Brain pericyte (primary cell): ENCODE measurements around the gene MDM2.
"Not testable (repeated sequence)": the region's sequence is repeated elsewhere in the genome, so short reads cannot be mapped to it uniquely, and the experiment has no call there.

ENCODE experiments used
- DNase-seq: peaks from one replicate; pipeline ENCODE4 v3.0.0-alpha.2; 2012; ENCODE audit warnings: low read depth, low spot score

Gene MDM2

DNA sequence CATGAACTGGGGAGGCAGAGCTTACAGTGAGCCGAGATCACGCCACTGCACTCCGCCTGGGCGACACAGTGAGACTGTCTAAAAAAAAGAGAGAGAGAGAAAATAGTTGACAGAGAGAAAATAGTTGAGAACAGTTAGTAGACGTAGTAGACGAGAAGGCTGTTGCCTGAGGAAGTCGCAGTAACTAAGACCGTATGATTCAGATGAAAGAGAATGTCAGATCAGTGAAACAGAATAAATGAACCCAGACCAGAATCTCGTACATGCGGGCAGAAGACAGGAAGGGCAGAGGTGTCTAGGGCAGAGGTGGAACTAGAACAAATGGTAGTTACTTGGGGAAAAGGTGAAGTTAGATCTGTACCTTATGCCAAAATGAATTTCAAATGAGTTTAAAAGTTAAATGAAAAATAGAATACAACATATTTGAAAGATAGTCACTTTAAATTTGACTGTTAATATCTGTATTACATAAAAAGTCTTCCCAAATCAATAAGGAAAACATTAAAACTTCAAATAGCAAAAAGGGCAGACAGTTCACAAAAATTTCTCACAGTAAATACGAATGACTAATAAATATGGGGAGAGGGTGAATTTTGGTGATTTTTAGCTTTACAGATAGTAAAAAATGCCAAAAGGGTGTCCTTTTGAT lies 17.7 kb downstream of the MDM2 start:
- DNase-seq: no peak

DNA sequence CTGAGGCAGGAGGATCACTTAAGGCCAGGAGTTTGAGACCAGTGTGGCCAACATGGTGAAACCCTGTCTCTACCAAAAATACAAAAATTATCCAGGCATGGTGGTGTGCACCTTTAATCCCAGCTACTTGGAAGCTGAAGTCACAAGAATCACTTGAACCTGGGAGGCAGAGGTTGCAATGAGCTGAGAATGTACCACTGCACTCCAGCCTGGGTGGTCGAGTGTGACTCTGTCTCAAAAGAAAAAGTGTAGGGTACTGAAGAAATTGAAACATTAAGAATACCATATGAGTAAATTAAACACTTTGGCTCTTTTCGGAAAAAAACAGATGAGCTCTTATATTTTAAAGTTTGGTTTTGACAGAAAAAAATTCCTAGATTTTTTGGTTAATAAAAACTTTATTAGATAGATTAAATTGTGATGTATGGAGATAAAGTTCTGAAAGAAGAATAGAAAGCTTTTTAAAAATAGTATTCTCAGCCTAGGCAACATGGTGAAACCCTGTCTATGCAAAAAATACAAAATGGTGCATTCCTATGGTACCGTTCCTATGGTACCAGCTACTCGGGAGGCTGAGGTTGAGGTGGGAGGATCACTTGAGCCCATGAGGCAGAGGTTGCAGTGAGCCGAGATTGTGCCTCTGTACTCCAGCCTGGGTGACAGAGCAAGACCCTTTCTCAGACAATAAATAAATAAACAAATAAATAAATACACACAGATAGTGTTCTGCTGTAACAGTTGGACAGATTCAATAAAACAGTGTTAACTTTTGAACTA lies 20.1 kb downstream of the MDM2 start:
- no peak for DNase-seq

DNA sequence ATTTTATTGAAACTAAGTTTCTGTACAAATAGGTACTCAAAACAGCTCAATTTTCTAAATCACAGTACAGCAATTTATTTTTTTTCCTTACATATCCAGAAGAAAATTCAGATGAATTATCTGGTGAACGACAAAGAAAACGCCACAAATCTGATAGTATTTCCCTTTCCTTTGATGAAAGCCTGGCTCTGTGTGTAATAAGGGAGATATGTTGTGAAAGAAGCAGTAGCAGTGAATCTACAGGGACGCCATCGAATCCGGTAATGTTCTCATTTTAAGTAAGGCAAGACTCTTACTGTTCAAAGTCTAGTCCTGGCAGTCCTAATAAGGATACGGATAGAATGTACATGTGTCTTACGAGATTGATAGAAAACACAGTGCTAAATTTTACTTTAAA lies 20.7 kb downstream of the MDM2 start:
- no peak for DNase-seq

DNA sequence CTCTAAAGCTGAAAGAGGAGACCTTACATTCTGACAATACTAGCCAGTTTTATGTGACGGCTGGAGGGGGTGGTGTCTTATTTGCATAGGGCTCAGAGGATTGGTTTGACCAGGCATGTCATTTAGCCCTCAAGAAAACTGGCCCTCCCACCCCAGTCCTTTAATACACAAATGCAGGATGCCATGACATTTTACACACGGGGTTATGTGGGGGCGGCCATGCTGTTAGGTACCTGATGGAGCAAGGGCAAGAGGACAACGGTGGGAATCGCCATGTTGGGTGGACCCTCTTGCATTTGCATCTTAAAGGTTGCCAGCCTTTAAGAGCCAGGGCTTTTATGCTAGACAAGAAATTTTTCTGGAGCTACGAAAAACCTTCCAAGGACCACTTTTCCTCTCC lies 23.3 kb downstream of the MDM2 start:
- DNase-seq: no peak

DNA sequence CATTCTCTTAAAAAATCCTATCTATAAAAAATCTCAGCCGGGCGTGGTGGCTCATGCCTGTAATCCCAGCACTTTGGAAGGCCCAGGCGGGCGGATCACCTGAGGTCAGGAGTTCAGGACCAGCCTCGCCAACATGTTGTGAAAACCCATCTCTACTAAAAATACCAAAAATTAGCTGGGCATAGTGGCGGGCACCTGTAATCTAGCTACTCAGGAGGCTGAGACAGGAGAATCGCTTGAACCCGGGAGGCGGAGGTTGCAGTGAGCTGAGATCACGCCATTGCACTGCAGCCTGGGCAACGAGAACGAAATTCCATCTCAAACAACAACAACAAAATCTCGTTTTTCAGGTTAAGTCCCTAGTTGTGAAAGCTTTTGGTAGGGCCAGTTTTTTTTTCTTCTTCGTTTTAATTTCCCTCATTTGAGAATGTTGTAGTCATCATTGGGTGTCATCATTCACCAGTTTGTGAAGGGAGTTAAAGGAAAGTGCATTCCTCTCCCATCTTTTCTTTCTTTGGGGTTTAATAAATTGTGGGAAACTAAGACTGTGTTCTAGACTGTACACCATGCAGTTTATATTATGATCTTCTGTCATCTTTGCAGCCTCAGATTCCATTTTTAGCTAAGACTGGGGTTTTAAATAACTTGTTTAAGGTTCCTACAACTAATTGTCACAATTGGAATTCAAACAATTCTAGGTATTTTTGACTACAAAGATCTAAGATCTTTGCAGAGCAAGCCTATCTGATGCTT lies 23.9 kb downstream of the MDM2 start:
- no peak for DNase-seq

DNA sequence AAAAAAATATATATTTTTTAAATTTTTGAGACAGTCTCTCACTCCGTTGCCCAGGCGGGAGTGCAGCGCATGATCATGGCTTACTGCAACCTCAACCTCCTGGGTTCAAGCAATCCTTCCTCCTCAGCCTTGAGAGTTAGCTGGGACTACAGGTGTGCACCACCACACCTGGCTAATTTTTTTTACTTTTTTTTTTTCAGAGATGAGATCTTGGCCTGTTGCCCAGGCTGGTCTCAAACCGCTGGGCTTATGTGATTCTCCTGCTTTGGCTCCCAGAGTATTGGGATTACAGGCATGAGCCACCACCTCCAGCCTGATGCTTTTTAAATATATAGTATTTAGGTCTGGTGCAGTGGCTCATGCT lies 24.5 kb downstream of the MDM2 start:
- DNase-seq: no peak

DNA sequence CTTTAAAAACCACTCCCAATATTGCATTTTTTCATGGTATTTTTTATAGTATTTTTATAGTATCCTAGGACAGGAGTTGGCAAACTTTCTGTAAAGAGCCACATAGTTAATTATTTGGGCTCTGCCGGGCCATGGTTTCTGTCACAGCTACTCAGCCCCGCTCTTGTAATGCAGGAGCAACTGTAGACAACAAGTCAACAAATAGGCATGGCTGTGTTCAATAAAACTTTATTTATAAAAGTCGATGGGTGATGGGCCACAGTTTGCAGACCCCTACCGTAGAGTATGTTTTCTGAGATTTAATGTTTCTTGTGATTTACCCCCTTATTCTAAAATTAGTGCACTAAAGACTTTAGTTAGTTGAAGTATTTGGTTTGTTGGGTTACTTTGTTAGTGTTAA lies 25.5 kb downstream of the MDM2 start:
- no peak for DNase-seq

DNA sequence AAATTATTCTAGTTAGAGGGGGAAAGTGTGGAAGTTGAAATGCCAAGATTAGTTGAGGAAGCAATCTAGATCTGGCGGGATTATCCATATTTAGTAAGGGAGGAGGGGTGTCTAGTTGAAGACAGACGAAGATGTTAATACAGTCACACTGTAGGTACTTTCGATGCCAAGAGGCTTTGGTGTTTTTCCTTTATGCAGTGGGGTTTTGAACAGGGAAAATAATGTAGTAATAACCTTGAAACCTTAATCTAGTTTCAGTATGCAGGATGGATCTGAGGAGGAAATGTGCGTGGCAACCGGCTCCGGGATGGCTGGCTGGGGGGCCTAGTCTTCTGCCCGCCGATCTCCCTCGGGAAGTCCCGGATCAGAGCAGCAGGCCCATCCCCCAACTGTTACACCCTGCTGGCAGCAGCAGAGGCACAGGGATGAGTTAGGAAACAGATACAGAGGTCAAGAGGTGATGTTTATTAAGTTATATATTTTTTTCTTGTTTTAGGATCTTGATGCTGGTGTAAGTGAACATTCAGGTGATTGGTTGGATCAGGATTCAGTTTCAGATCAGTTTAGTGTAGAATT lies 27.4 kb downstream of the MDM2 start:
- DNase-seq: no peak

DNA sequence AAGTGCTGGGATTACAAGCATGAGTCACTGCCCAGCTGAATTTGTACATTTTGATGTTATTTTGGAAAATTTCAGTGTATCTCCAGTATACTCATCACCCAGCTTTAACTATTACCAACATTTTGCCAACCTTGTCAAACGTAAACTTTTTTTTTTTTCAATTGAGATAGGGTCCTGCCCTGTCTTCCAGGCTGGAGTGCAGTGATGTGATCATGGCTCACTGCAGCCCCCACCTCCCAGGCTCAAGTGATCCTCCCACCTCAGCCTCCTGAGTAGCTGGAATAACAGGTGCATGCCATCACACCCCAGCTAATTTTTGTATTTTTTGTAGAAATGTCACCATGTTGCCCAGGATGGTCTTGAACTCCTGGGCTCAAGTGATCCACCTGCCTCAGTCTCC lies 29.2 kb downstream of the MDM2 start:
- DNase-seq: no peak

DNA sequence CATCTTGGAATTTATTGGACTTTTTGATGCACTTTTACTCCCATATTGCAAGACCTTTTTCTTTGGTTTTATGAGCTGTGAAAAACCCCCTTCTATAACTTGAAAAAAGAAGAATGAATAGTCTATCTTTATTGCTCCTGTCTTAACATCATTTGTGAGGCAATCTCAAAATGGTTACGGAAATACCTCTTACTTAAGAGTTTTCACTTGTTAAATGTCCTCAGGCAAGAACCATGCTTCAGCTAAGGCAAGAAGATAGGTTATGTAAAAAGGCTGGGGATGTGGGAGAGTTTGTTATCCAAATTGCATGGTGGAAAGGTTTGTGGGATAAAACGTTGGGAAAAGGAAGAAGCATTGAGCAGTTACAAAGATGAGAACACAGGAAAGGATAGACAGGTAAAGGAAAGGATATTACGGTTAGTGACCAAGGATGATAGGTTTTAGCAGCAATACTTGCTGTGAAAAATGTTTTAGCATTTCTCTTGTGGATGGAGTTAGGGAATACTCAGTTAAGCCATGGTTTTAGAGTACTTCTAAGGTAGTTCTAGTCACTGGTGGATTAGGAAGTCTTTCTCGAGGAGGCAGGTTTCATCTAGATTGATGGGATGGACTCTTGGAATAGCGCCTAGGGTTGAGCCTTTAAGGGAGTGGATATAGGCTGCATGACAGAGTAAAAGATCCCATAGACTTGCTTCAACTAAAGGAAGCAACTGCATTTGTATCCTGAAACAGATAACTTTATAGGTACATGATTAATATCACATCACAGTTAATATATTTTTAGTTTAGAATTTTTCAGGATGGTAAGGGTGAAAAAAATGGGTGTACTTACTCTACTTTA lies 30.3 kb downstream of the MDM2 start:
- DNase-seq: no peak

DNA sequence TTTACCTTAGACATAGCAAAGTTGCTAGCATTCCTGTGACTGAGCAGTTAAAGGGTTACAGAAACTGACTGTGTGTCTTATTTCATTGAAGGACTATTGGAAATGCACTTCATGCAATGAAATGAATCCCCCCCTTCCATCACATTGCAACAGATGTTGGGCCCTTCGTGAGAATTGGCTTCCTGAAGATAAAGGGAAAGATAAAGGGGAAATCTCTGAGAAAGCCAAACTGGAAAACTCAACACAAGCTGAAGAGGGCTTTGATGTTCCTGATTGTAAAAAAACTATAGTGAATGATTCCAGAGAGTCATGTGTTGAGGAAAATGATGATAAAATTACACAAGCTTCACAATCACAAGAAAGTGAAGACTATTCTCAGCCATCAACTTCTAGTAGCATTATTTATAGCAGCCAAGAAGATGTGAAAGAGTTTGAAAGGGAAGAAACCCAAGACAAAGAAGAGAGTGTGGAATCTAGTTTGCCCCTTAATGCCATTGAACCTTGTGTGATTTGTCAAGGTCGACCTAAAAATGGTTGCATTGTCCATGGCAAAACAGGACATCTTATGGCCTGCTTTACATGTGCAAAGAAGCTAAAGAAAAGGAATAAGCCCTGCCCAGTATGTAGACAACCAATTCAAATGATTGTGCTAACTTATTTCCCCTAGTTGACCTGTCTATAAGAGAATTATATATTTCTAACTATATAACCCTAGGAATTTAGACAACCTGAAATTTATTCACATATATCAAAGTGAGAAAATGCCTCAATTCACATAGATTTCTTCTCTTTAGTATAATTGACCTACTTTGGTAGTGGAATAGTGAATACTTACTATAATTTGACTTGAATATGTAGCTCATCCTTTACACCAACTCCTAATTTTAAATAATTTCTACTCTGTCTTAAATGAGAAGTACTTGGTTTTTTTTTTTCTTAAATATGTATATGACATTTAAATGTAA lies 31.5 kb downstream of the MDM2 start:
- DNase-seq: no peak

DNA sequence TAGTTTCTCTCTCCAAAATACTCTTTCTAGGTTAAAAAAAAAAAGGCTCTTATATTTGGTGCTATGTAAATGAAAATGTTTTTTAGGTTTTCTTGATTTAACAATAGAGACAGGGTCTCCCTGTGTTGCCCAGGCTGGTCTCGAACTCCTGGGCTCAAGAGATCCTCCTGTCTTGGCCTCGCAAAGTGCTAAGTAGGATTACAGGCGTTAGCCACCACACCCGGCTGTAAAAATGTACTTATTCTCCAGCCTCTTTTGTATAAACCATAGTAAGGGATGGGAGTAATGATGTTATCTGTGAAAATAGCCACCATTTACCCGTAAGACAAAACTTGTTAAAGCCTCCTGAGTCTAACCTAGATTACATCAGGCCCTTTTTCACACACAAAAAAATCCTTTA lies 33.2 kb downstream of the MDM2 start:
- DNase-seq: not testable (repeated sequence)

DNA sequence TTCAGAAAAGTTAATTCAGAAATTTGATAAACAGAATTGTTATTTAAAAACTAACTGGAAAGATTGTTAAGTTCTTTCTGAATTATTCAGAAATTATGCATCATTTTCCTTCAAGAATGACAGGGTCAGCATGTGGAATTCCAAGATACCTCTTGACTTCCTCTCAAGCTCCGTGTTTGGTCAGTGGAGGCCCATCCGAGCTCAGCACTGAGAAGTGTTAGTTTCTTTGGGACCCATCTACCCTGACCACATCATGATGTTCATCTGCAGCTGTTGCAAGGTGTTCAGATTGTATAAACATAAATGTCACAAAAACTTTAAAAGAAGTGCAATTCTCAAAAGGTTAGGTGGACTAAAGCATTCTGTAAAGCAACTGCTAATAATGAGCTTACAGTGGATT lies 33.7 kb downstream of the MDM2 start:
- DNase-seq: no peak

DNA sequence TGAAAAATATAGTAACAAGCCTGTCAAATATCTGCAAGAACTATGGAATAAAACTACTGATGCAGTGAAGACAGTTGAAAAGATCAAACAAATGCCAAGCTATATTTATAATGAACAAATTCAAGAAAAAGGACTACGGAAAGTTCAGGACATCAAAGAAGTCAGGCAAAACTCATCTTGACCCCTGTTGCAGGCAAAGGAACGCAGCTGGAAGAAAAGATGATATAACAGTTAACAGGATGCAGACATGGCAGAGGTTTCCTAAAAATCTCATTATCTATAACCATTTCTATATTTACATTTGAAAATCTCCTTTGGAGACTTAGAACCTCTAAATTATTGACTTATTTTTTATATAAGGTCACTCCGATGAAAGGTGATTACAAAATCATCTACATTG lies 34.1 kb downstream of the MDM2 start:
- DNase-seq: no peak

DNA sequence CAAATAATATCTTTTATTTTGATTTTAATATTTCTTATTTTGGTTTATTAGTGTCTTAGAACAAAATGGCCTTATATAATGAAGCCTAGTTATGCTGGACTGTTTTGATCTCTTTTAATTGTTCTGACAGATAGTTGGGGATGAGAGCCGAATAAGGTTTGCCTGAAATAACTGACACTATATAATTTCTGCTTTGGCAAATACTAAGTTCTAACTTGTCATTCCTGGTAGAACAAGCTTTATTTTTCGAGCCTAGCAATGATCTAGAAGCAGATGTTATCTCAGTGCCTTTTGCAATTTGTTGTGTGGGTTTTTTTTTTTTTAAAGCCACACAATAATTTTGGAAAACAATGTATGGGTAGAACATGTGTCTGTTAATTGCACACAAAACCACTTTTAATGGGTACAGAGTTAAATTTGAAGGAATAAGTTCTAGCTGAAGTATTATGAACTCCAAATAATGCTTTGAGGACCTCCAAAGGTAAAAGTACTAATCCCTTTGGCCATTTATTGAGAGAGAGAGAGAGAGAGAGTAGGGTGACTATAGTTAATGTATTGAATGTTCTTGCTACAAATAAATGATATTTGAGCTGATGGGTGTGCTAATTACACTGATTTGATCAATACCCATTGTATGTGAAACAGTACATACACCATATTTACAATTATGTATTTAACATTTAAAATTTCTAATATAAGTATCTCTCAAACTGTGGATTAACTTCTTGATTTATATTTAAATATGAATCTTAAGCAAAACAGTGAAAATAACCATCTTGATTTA lies 35.0 kb downstream of the MDM2 start:
- DNase-seq: no peak

DNA sequence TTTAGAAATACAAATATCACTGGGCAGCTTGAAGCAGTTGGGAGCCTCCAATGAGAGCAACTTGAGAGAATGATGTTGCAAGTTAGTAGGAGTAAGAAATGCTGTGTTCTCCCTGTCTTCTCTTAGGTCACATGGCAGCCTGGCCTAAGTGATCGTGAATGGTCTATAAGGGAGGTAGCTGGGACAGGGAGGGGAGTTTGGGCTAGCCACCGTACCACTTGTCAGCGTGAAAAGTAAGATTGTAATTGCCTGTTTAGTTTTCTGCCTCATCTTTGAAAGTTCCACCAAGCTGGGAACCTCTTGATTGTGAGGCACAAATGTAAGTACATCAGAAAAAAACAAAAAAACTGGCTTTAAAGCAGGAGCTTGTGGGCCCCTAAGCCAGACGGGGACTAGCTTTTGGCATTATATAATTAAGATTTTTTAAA lies 36.4 kb downstream of the MDM2 start:
- no peak for DNase-seq

DNA sequence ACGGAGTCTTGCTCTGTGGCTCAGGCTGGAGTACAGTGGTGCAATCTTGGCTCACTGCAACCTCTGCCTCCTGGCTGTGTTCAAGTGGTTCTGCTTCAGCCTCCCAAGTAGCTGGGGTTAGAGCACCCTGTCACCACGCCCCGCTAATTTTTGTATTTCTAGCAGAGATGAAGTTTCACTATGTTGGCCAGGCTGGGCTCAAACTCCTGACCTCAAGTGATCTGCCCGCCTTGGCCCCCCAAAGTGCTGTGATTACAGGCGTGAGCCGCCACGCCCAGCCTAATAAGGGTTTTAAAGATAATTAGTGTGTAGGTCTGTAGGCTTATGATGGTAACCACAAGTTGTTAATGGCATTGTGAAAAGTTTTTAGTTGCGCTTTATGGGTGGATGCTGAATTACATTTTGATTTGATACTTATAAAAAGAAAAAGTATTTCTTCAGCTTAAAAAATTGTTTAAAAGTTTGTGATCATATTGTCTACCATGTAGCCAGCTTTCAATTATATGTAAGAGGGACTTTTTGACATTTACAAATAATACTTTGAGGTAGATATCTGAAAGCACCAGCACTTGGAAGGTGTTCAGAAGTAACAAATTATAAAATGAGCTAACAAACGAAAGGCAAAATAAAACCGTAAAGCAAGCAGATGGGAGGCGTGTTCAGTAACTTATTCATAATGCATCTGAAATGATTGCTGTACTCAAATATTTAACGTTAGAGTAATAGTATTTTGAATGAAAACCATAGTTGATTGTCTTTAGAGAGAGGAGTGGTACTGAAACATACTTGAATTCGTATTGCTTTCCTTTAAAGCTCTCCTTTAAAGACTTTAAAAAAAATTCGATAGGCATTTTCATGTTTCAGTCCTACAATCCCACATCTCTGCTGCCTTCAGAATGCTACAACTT lies 37.1 kb downstream of the MDM2 start:
- DNase-seq: no peak

DNA sequence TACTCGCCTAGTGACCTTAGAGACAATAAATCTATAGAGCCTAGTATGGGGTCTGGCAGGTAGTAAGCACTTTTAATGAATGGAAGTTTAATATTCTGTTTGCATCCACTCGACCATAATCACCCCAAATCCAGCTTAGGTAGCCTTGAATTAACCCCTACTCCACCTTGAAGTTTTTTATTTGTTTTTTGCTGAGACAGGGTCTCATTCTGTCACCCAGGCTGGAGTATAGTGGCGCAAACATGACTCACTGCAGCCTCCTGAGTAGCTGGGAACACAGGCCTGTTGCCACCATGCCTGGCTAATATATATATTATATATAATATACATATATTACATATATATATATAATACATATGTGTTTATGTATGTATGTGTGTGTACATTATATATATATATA lies 38.8 kb downstream of the MDM2 start:
- DNase-seq: no peak

DNA sequence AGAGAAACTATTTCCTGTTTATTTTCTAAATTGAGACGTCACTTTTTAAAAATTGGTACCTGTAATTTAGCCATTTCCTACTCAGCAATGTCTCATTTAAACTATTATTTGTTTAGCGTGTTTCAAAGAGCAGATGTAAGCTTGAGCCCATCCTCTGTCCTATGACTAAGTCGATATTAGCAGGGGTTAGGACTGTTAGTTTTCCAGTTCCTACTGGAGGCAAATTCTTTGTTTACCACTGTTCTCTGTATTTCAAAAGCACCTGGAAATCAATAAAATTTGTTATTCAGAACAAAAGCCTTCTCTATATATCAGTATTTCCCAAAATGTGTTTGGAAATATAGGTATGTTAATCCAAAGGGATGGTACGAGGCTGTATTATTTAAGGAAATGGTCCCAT lies 42.4 kb downstream of the MDM2 start:
- no peak for DNase-seq
